Measurements from ENCODE around the gene TMSB4X. TPM values are rescaled to one million over a fixed set of nuclear protein-coding genes. Genes with fewer than 3 reads are reported as not detected.

Gene TMSB4X
- total and polyA plus RNA-seq, 2 of the 4 experiments (the other 2 are of a cell fraction) = 4,648 to 11,116 TPM

DNA sequence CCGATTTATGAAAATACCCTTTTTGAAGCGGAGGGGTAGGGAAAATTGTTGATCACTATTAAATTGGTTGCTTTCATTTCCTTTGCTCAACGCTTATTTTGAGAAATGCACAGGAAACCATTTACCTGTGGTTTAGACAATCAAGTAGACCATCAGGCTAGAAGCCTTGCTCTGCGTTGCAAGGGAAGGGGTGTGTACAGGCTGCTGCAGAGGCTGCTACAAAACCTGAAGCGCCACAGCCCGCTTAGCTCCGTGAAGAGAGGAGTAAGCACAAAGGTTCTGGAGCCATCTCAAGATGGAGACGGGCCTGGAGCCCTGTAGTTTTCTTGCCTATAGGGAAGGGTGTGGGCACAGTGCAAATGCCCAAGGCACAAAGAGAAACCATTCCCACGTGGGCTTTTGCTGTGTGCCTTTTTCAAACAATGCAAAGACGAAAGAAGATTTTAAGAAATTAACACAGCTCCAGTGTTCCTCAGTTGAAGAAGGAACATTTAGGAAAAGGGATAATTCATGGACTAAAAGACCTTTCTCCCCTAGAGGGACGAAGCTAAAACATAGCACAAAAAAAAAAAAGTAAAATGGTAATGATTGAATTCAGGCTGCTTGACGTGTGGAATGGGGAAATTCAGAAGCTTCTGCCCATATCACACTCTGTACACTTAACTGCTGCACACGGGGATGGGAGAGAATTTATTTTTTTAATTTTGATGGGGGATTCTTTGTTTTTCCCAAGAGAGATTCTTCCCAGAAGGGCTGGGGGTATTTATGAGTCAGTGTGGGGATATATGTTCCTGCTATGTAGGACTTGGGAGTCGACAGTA lies 3.5 kb downstream of the TMSB4X start:
- intact Hi-C loops (cut with micrococcal nuclease) = loop anchor here (1.0 to 10.0 kb wide), 7 partner anchors 96 to 510 kb away; no protein-coding TSS in a partner anchor
- Histone ChIP-seq H2BK20ac (ENCODE audit: low read depth, low read length) (0 out of 2 replicates have a peak overlapping the region, but pooled peaks have one; percentile 17), H3K4me1 (ENCODE audit: control insufficient read depth, insufficient read depth, low read length) (no peaks in the 10 kb centered on the region; the same call in 1 of the 2 replicates), H3K36me3 (ENCODE audit: control insufficient read depth, insufficient read depth, low read length) (peaks cover 10% of the 10 kb centered on the region), H3K4me2 (ENCODE audit: low read depth, low read length) (peak overlapping the region; percentile 68), H3K14ac (replicated peaks; ENCODE audit: low read depth, low read length) (peak overlapping the region; percentile 69), H3K18ac (ENCODE audit: low read depth, low read length) (no peak overlapping the region; the same call in 1 of the 2 replicates), H2AFZ (replicated peaks; ENCODE audit: low read length, poor library complexity) (no peak overlapping the region), H3K27ac (ENCODE audit: insufficient read depth, low read length) (peak overlapping the region; percentile 74), H3K9me3 (ENCODE audit: control insufficient read depth, insufficient read depth, low read length) (no peaks in the 10 kb centered on the region), H4K8ac (ENCODE audit: low read depth in 2 of 2, low read length in 2 of 2) (peak overlapping the region; percentile 9 to 75; a peak in 3 of 4 replicates), H4K20me1 (ENCODE audit: insufficient read depth, low read length) (peaks cover 12% of the 10 kb centered on the region; the same call in 1 of the 2 replicates), H2BK15ac (ENCODE audit: low read depth, low read length) (0 out of 3 replicates have a peak overlapping the region, but pooled peaks have one; percentile 62), H2BK5ac (ENCODE audit: low read depth, low read length, poor library complexity, severe bottlenecking) (peak overlapping the region; percentile 68), H2AK5ac (ENCODE audit: low read depth, low read length) (peak overlapping the region; percentile 10; the same call in 1 of the 2 replicates), H4K5ac (ENCODE audit: low read depth, low read length) (peak overlapping the region; percentile 38; the same call in 1 of the 2 replicates), H3K56ac (ENCODE audit: extremely low read depth, insufficient read depth, low read length) (peak overlapping the region; percentile 65; the same call in 1 of the 2 replicates), H2BK120ac (ENCODE audit: low read depth, low read length) (peak overlapping the region; percentile 67), H4K91ac (ENCODE audit: insufficient read depth, low read depth, low read length) (peak overlapping the region; percentile 72), H3K79me1 (ENCODE audit: low read depth in 1 of 2, low read length in 2 of 2) (peaks cover 0 to 13% of the 10 kb centered on the region in 2 experiments; a peak in 2 of 4 replicates), H3K9ac (ENCODE audit: low read depth, low read length) (peak overlapping the region; percentile 12), H3K4ac (ENCODE audit: low read depth, low read length) (peak overlapping the region; percentile 77), H2AK9ac (replicated peaks; ENCODE audit: low read depth, low read length, poor library complexity) (no peak overlapping the region), H3K4me3 (ENCODE audit: insufficient read depth, low read depth, low read length) (no peak overlapping the region; the same call in 1 of the 2 replicates), H3K23ac (ENCODE audit: low read depth, low read length) (peak overlapping the region; percentile 59), H3K27me3 (ENCODE audit: control insufficient read depth, insufficient read depth, low read length) (no peaks in the 10 kb centered on the region), H3K9me1 (ENCODE audit: insufficient read depth, low read length) (no peaks in the 10 kb centered on the region)
- in situ Hi-C loops (cut with MboI; ENCODE audit: low sequenced_read_pairs) = no loop called here
- peak; percentile 41 for ATAC-seq (ENCODE audit: low read depth)
- TF ChIP-seq MXI1 (IDR thresholded peaks at IDR 0.05; ENCODE audit: borderline replicate concordance, low read depth, low read length) = no peak
- TF ChIP-seq POLR2A (IDR thresholded peaks at IDR 0.05; ENCODE audit: low read depth, low read length) = peak; percentile 65; the same call in 1 of the 2 replicates
- TF ChIP-seq, protein P1, sequence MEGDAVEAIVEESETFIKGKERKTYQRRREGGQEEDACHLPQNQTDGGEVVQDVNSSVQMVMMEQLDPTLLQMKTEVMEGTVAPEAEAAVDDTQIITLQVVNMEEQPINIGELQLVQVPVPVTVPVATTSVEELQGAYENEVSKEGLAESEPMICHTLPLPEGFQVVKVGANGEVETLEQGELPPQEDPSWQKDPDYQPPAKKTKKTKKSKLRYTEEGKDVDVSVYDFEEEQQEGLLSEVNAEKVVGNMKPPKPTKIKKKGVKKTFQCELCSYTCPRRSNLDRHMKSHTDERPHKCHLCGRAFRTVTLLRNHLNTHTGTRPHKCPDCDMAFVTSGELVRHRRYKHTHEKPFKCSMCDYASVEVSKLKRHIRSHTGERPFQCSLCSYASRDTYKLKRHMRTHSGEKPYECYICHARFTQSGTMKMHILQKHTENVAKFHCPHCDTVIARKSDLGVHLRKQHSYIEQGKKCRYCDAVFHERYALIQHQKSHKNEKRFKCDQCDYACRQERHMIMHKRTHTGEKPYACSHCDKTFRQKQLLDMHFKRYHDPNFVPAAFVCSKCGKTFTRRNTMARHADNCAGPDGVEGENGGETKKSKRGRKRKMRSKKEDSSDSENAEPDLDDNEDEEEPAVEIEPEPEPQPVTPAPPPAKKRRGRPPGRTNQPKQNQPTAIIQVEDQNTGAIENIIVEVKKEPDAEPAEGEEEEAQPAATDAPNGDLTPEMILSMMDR (conservative IDR thresholded peaks at IDR 0.05; ENCODE audit: low read depth, low read length) = 0 out of 2 replicates have a peak, but pooled peaks have one; percentile 1
- TF ChIP-seq CEBPB (IDR thresholded peaks at IDR 0.05; ENCODE audit: low read depth, low read length) = no peak
- TF ChIP-seq SMC3 (IDR thresholded peaks at IDR 0.05; ENCODE audit: low read depth, low read length) = no peak; the same call in 1 of the 2 replicates
- TF ChIP-seq RAD21 (IDR thresholded peaks at IDR 0.05; ENCODE audit: low read length) = 0 out of 2 replicates have a peak, but pooled peaks have one; percentile 8
- no peak for TF ChIP-seq RCOR1 (IDR thresholded peaks at IDR 0.05; ENCODE audit: insufficient replicate concordance, low read length)
- no peak for TF ChIP-seq CHD1 (IDR thresholded peaks at IDR 0.05; ENCODE audit: low read depth, low read length)
- TF ChIP-seq MAFK (IDR thresholded peaks at IDR 0.05; ENCODE audit: low read depth, low read length) = no peak
- ChIA-PET POLR2A (ENCODE audit: unreplicated experiment) (interaction anchor here (0.5 to 1.5 kb wide), 12 partner anchors 19 to 509 kb away, joined by 3 to 9 read pairs (median 3); no protein-coding TSS in a partner anchor), CTCF (interaction anchor here (1.3 to 1.6 kb wide), 2 partner anchors 32 to 510 kb away, joined by 4 to 6 read pairs; no protein-coding TSS in a partner anchor)
- dilution Hi-C loops (cut with HindIII; ENCODE audit: low sequenced_read_pairs, unreplicated experiment) = no loop called here
- BruUV-seq (replicated peaks) = no TSS peak
- DNase-seq = peak; percentile 88
- 0% methylated on average over 2 of the region's 14 CpGs; no CpG with 5 or more reads in 1 of the 2 experiments for WGBS, 2 experiments (ENCODE audit: extremely low coverage in 2 of 2, insufficient read length in 1 of 2)
